HG02588 (cell line): ENCODE measurements around the gene ESRRB.

Experiments used
- ATAC-seq: cut with Tn5 transposase; IDR thresholded peaks from one replicate; pipeline ENCODE4 v1.9.1; 2021; ENCODE audit warnings: mild to moderate bottlenecking, moderate library complexity; ENCODE audit not compliant: unreplicated experiment

Gene ESRRB

GRCh38 chr14:76375947-76376404, at the start of gene ESRRB:
TSS of gene ESRRB (plus strand) at chr14:76376137. CDS start at chr14:76376402, 265 bp downstream.
- no peak for ATAC-seq

DNA sequence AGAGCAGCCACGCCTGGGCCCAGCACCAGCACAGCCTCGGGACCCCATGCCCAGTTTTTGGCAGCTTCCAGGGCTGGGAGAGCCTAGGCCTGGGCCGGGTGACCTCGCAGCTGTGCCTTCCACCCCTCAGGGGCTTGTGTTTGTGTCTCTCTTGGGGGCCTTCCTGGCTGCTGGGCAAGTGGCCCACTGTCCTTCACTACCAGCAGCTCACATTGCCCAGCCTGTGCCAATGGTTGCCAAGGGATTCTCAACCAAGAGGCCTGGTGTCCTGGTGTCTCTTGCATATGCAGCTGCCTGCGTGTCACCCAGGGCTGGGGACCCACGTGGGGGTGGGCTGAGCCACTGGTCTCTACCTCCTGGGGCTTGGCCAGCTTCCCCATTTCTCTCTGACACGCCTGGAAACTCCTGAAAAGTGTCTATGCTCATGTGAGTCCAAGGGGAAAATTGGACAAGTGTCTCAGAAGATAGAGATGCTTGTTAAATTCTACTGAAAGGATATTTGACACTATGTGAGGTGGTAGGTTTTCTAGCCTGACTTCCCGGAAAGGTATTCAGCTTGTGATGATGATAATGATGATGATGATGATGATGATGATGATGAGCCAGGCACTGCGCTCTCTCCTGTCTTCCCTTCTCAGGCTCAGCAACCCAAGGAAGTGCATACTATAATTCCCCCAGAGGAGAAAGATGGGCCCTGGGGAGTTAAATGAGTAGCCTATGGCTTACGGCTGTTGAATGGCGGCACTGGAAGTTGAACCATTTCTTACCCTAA, 48.8 kb upstream of the ESRRB start:
- ATAC-seq = no peak

DNA sequence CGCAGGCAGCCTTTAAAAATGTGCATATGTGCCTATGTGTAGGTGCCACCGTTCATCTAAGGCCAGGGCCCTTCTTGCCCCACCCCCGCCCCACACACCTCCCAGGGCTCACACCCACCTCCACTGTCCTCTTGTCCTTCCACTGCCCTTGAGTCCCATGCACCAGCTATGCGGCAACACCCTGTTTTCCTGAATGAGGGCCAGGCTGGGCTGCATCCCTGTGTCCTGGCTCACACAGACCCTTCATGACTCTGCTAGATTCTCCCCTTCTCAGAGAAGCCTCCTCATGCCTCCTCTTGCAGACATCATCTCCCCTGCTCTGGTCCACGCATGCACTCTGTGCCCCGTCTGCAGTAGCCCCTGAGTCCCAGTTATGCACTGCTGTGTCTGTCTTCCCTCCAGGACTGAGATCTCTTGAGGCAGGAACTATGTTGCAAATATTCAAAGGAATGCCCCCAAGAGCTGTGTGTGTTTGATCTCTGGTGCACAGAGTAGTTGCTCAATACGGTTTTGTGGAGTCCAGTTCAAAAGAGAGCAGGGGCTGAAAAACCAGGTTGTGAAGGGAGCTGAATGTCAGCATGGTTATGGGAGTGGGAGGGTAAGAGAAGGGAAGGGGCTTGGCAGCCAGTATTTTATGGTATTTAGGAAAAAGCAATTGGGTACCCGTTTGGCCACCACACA, 47.3 kb upstream of the ESRRB start:
- ATAC-seq = no peak

GRCh38 chr14:76329154-76329928, 46.6 kb upstream of the ESRRB start:
- ATAC-seq = no peak

- ATAC-seq = no peak
Measured at GRCh38 chr14:76329951-76330350, 46.0 kb upstream of the ESRRB start.

DNA sequence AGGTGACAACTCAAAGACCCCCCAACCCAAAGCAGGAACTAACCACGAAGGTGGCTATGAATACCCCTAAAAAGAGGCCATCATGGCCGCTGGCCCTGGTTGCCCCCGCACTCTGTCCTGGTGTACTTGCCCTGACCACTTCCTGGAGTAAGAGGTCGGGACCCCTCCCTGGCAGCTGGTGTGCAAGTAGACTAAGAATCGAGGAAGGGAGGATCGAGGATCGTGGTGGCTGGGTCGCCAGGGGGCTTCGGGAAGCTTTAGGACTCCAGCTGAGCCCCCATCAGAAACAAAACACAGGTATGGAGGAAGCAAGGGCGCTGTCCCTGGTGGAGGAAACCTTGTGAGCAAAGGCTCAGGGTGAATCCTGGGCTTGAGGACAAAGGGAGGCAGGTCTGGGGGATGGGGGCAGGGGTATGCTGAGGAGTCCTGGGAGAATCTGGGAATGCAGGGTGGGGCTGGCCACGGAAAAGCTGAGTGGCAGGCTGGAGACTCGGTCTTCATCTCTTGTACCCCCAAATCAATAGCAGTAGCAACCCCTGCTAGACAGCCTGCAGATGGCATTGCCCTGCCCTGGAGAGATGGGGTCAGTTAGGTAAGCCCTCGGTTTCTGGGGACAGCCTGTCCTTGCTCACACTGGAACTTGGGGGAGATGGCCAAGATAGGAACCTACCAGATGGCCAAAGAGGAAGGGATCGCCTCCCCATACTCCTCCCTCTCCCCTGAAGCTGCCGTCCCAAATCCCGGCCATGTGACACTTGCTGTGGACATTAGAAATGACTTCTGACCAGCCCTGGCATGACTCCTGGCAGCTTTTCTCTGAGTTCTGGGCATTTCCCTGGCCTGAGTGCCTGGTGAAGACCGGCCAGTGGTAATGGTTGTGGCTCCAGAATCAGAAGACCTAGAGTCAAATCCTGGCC, 45.3 kb upstream of the ESRRB start:
- no peak for ATAC-seq

DNA sequence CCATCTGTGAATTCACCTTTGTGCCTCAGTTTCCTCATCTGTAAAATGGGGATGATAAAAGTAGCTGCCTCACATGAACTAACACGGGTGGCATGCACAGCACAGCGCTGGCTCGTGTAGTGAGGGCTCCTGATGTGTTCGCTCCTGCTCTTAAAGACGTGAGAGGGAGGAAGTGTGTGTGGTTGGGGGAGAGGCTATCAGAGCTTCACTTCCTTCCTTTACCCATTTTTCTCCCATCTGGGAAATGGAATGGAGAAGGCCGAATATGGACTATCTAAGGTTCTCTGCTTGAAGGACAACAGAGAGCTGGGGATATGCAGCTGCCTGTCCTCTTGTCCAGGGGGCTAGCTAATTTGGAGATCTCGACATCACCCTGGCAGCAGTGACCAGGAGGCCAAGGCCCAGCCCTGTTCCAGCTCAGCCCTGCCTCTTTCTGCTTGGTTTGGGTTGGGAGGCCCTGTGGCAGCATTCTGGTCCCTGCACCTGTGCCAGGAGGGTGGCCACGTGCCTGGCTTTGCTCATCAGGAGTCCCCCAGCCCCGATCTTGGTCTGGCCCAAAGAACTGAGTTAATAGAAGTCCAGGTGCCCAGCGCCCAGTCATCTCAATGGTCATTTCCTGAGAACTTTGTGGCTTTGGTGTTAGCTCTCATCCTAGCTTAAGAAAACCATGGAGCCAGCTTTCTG, 44.5 kb upstream of the ESRRB start:
- ATAC-seq = no peak

DNA sequence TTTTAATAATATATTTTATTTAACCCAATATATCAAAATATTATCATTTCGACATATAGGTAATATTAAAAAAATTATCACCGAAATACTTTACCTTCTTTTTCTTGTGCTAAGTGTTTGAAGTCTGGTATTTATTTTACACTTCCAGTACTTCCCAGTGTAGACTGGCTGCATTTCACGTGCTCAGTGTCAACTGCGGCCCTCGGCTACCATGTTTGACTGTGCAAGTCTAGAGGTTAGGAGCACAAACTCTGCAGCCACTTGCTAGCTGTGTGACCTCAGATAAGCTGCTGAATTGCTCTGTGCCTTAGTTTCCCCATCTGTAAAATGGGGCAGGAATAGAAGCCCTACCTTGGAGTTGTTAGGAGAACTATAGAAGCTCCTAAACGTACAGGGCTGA, 42.3 kb upstream of the ESRRB start:
- no peak for ATAC-seq

DNA sequence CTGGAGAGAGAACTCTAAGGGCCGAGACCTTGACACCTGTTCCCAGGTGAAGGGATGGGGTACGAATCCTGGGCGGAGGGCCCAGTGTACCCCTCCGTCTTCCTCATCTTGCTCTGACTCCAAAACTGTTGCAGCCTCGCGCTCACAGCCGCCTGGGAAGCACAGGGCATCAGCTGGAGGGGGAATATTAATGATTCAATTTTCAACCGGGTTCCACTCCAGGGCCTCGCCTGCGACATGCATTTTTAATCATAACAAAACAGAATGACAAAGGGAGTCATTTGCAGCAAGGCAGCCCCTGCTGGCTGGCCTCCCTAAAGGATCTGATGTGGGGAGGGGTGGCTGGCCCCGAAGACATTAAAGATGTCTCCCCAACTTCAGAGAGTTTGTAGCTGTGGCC, 41.6 kb upstream of the ESRRB start:
- no peak for ATAC-seq

DNA sequence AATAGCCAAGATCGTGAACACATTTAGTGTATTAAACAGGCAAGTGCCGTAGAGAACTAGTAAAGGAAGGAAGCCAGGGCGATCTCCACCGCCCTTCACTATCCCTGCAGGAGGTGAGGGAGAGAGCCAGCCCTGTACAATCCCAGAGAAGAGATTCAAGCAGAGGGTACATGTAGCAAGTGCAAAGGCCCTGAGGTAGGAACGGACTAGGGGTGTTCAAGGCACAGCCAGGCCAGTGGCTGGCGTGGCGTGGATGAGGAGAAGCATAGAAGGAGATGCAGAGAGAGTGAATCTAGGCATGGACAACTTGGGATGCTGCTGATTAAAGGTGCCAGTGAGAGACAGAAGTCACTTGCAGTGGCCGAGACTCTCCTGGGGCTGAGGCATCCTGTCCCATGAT, 39.1 kb upstream of the ESRRB start:
- ATAC-seq = no peak

- ATAC-seq = no peak
Measured at GRCh38 chr14:76337635-76338545, 38.0 kb upstream of the ESRRB start.

DNA sequence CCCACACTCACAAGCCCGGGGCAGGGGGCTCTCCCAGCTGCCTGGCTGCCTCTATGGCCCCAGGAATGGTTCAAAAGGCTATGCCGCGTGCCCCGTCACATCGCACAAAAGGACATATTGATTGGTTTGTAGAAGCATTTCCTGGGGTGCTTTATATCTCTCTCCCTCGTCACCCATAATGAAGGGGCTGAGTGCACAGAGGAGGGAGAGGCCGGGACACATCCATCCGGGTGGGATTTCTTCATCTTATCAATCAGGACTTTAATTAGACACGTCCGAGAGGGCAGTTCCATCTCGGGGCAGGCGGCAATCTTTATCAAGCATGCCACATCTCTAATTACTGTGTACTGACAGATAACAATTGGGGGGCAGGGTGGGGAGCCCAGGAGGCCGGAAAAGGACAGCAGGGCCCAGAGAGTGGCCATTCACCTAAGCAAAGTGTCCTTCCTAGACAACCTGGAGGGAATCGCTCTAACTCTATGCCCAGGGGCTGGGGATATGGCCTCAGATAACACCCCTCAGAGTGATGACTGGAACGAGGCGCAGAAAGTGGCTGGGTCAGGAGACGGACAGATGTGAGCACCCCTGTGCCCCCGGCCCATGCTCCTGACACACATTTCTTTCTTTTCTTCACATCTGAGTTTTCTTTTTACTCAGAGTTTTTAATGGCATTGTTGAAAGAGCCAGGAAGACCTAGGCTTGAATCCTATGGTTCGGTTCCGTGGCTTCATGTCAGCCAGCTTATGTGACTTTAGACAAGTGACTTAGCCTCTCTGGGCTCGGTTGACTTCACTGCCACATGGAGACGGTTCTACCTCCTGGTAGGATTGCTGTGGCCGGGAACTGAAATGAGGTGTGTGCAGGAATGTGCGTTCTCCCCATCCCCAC, 36.0 kb upstream of the ESRRB start:
- no peak for ATAC-seq

GRCh38 chr14:76343386-76343785, 32.6 kb upstream of the ESRRB start:
- ATAC-seq = no peak

DNA sequence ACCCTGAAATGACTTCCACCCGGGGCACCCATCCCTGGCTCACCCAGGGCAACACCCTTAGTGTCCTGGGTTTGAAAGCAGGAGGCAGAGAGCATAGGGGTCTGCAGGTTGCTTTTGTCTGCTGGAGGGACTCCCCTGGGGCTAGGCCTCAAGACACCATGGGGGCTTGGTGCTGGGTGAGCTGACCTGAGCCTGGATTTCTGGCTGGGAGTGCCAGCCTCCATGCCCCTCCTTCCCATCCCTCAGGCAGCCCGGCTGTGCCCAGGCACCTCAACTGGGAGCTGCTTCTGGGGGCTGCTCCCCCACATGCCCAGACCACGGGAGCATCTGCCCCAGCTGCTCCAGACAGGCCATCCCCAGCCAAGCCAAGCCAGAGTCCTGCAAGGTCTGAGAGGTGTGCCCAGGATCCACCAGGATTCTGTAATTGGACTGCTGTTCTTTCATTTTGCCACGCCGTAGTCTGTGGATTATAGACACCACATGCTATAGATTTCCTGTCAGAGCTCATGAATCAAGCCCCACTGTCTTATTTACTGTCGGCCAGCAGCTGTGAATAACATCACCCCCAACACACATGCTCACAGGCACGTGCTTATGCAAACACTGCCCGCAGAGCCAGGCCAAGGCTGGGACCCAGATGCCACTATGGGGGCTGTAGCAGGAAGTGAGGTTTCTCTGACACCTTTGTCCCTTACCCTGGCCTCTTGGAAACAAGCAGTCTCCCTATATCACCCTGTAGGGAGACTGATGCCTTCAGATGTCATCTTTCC, 29.4 kb upstream of the ESRRB start:
- ATAC-seq = no peak

DNA sequence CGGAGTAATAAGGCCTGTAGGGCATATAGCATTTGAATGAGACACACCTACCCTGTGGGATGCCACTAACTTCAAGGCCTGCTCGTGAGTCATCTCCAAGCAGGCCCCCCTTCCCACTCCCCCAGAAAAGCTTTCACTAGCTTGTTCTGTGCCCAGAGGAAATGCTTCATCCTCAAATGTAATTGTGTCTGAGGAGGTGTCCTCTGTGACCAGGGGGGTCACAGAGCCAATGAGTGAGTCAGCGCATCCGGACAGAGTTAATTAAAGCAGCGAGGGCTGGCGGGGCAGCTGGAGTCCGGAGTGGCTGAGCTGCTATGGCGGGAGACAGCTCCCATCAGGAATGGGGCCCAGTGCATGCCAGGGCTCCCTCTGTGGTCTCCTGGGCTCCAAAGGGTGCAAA, 27.0 kb upstream of the ESRRB start:
- ATAC-seq = no peak

GRCh38 chr14:76349993-76350392, 25.9 kb upstream of the ESRRB start:
- ATAC-seq = no peak

DNA sequence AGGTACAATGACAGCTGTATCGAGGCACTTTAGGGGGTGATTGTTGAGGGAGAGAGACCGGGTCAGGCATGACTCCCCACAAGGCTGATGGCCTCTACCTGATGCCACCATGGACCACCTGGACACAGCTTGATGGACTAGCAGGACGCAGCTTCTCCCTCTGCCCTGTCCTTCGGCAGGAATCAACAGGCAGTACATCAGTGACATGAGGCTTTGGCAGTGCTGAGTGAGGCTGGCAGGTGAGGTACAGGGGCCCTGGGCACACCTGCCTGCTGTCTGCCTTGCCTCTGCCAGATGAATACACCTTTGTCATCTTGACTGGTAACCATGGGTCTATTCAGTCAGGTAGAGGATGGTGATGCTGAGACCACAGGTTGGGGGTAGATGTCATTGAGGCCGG, 25.3 kb upstream of the ESRRB start:
- no peak for ATAC-seq
